Raji (cell line): ENCODE measurements around the gene CERS2.

ENCODE experiments used
- POLR2A ChIP-seq: IDR thresholded peaks from 2 replicates; pipeline ENCODE4 v1.6.1; 2011; ENCODE audit warnings: low read depth, low read length, control low read depth; ENCODE audit not compliant: insufficient read depth

Gene CERS2

DNA sequence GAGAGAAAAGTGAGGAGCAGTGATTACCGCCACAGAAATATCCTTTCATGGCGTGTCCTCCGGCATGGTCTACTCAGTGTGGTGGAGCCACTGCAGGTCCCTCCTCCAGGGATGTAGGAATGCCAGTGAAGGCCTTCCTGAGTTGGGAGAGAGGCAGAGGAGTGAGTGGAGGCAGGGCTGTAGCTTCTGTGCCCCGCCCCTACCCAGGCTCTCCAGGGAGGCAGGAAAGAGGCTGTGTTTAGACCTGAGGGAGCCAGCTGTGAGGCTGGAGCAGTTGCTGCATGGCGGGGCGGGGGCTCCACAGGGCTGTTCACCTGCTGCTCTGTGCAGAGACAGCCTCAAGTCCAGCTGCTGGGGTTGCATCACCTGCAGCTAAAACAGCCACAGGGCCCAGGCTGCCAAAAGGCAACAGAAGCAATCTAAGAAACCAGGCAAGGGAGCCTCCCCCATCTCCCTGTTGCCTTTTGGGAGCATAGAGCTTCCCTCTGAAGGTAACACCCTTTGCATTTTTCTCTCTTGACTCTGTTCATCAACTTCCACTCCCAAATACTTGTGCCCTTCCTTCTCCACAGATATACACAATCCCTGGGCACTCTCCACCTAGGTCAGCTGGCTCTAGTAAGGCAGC, 6.7 kb upstream of the CERS2 start:
- no peak for TF ChIP-seq POLR2A

DNA sequence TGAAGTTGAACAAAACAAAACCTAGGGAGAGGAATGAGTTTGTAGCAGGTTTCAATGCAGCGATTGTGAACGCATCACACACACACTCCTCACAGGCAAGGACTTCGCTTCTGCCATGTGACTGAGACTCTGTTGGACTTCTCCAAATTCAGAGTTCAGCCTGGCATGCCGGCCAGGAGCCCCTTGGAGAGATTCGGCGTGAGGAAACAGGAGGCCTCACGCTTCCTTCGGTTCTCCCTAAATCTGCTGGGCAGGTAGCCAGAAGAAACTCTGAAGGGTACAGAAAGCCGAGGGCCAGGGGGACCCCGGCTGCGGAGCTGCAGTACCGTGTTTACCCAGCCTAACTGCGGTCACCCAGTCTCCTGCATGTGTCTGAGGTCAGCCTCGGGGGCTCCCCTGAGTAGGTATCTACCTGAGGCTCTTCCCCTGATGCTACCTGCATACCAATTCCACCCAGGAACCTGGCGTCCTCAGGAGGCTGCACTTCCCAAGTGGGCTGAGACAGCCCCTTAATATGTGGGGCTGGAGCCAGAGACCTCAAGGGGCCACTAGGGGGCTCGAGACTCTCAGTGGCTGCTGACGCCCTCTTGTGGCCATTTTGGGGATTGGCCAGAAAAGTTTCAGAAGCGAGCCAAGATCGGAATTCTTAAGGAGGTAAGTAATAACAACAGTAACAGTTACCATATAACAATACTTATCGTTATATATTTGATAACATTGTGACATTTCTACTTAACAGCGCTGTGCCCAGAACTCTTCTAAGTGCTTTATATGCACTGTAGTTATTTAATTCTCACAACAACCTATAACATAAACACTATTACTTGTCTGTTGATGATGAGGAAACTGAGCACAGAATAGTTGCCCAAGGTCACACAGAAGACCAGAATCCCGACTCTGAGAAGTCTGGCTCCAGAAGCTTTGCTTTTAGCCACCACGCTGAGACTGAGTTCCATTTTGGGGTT, 4.7 kb upstream of the CERS2 start:
- TF ChIP-seq POLR2A = peak; percentile 41; the same call in 1 of the 2 replicates

DNA sequence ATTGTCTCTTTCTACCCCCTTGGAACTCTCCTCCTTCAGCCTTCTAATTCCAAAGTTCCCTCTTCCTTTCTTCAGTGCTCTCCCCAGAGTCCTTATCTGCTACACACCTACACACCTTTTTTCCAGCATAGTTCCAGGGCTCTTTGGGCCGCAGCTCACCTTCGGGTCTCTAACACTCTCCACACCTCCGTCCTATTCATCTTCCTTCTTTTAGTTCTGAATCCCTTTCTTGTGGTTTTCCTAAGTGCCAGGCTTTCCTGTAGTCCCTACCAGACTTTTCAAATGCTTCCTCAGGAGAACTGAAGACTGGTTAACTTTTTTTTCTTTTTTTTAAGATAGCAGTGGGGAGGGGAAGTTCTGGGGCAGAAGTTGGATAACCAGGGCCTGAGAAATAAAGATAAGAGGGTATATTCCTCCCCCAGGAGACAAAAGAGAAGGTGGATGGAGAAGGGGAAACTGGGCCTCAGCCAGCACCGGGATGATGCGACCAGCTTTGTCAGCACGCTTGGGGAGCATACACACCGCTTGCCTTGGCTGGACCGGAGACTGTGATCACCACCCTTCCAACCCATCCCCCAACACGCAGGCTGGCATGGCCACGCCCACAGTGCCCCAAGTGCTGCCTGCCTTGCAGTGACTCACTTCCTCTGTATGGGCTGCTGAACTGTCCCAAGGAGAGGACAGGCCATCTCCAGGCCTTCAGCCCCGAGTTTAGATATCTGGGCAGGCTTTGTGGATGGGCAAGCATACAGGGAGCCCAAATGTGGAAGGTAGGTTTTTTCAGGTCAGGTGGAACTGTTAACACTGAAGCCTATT, 2.5 kb upstream of the CERS2 start:
- peak; percentile 87 for TF ChIP-seq POLR2A

DNA sequence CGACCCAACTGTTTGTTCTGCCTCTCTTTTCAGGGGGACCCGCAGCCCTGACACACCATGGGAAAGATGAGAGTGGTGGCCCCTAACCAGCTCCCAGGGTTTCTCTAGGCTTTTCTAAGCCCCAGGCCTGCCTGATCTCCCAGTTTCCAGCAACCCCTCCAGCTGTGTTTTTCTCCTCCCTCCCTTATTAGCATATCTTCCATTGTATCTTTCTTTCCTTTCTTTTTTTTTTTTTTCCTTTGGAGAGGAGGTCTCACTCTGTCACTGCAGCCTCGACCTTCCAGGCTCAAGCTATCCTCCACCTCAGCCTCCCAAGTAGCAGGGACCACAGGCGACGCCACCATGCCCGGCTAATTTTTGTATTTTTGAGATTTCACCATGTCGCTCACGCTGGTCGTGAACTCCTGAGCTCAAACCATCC, 1.8 kb upstream of the CERS2 start:
- no peak for TF ChIP-seq POLR2A

DNA sequence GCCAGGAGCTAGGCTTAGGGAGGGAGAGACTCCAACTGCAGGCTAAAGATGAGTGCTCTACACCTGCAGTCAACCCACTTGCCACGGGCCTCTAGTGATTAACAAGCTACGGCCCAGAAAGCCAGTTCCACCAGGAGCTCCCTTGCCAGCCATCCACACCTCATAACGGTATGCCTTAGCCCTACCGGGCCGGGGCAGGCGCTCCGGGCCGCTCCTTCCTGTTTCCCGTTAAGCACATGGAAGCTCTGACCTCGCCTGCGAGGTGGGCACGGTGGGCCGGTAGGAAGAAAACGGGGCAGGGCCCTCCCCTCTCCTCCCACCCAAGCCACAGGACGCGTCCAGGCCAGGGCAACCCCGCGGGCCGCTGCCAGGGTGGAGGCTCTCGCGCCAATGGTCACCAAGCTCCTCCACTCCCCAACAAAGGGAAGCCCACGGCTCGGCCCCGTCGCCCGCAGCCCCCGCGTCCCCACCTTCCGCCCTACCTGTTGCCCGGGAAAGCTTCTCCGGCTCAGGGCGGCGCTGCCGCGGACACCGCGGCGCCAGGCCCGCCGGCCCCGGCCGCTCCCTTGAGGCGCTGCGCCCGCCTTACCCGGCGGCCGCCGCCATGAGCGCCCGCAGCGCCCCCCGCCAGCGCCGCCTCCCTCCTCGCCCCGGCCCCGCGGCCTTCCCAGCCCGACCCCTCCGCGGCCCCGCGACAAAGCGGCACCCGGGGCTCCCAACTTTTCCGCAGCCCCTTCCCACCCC, 627 bp downstream of the CERS2 start:
- TF ChIP-seq POLR2A = peak; percentile 49

DNA sequence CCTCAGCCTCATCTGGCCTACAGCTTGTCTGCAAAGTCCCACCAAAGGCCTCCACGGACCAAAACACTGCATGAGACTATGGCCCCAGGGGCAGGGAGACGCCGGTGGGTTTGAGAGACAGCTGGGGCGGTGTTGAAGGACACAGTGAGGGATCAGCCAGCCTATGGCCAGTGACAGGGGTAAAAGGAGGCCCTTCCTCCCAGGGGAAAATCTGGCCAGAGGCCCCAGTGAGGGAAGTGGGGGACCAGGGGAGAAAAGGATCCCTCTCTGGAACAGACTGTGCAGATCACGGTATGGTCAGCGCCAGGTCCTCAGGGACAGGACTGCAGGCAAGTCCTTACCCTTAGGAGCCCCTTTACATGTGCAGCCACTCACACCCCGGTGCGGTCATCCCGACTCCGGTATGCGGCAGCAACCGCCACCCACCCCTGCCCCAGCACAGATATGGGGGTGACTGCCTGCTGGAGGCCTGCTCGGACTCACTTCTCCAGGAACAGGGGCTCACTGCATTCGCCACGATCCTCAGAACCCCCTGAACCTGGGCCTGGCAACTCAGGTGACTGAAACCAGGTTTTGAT, 1.3 kb downstream of the CERS2 start:
- TF ChIP-seq POLR2A = no peak

DNA sequence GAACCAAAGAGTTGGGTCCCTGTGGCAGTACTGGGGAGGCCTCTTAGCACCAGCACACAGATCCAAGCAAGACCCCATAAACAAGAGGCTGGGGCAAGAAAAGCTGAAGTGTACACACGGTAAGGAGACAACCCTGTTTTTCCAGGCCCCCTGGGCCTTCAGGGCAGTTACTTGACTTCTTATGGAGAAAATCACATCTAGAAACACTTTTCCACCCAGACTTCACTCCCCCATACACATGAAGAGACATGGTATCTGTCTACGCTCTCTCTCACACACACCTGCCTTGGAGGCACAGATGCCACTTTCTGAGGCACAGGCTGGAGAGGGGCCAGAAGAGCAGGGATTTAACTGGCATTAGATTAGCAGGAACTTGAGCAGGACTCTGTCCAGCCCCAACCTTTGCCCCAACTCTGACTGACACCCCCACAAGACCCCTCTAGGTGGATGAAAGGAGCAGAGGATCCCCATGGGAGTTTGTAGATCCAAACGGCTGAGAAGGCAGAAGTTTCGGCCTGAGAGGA, 2.2 kb downstream of the CERS2 start:
- no peak for TF ChIP-seq POLR2A

DNA sequence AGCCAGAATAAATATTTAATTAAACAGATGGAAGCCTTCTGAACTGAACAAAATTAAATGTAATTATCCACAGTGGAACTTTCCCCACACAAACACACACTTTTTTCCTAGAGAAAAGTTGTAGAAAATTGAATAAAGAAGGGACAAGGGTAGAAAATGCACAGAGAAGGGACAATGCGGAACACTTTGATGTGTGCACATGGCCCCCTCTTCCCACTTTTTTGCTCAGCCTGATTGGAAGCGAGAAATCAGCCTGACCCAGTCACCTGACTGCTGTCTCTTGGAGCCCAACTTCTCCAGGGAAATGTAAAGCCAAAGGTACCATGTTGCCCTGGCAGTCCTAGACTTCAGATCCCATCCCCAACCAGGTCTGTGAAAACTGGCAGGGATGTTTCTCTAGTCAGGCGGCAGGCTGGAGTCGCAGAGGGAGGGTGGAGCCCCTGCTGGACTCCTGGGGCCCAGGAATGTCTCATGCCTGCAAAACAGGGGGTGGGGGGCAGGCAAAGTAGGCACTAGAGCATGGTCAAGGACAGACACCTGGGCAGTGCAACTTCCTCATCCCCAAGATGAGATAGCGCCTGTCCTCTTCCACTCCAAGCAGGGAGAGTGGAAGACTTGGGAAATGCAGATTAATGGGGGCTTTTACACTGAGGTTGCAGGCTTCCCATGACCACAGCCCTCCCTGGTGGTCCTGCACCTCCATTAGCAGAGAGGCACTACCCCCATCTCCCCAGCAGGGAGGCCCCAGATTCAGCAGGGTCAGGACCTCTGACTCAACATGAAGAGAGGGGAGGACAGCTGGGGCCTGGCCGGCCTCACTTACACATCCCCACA, 2.8 kb downstream of the CERS2 start:
- TF ChIP-seq POLR2A = no peak

DNA sequence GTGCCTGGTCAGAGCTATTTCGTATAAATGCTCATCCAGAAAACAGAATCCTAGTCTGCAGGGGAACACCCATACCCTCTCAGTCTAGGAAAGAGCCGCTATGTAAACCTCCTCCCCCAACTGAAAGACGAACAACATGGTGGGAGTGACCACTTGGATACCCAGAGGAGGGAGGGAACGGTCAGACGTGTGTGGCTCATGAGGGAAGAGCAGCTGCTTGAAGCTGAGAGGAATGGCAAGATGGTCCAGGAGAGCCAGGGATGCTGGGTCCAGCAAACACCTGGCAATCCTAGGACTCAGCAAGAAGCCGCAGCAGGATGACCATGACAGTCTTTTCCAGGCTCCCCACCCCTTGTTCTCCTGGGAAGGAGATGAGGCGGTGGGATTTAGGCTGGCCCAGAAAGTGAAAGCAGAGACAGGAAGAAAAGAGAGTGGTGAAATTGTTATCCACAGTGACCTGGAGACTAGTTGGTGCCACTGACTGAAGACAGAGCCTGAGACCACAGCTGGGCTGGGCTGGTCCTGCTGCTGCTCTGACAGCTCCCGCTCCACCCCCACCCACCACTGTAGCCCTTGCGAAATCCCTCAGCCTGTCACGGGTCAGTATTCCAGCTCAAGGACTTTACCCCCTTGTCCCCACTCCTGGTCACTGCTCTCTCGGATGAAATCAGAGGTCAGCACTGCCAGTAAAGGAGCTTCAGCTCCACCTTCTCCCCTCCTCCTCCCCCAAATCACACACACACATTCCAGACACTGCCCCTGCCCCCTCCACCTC, 3.6 kb downstream of the CERS2 start:
- no peak for TF ChIP-seq POLR2A

DNA sequence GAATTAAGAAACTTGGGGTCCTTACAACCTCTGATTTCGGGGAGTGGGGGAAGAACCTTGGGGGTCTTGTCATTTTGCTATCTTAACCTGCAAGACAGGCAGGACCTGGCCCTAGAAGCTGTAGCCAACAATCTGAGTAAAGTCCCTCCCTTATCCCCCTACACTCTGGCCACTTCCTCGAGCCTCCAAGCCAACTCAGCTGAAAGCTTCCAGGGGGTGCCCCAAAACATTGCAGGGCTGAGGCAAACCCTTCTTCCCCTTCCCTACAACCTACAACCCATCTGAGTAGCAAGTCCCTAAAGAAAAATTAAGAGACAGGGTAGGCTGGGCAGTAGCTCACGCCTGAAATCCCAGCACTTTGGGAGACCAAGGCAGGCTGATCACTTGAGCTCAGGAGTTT, 5.0 kb downstream of the CERS2 start:
- TF ChIP-seq POLR2A = no peak

DNA sequence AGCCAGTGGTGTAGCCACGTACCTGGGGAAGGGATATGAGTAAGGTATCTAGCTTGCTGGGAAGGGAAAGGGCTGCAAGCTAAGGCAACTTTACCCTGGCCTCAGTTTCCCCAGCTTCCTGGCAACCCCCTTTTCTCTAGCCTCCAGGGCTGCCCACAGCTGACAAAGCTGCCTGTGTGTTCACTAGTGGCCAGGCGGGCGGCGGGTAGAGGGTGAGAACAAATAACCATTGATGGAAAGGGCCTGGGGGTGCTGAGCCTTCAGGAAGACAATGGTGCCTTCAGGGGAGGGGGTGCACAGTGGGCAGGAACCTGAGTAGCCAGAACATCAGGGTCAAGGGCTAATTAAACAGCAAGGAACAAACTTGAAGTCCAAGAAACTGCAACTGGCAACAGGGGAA, 6.1 kb downstream of the CERS2 start:
- TF ChIP-seq POLR2A = no peak

DNA sequence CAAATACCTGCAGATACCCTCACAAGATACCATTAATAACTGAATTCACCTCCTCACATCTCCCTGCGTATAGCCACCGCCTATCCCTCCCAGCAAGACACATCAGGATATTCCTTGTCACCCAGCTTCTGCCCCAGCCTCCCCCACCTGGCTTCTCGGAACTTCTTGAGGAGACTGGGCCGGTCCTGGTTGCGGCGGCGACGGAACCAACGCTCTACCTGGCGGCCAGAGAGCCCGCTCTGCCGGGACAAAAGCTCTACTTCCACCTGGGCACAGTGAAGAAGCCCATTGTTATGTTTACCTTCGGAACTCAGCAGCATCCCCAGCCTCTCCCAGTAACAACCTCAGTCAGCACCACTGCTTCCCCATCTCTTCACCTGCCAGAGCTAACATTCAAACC, 6.7 kb downstream of the CERS2 start:
- TF ChIP-seq POLR2A = no peak

DNA sequence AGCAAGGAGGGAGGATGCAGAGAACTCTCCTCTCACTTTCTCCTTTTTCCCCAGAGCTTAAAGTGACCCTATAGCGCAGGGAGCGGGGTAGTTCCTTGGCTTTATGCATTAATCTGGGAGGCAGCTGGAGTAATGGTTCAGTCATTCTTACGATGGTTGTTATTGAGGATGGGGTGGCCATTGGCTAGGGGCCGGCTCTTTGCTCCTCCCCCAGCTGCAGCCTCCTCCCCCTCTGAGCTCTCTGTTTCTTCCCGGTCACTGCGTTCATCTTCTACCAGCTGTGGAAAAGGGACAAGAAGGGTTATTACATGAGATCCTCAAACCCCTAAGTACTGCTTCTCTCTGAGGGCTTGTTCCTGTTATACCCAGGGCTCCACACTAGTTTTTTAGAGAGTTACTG, 8.6 kb downstream of the CERS2 start:
- TF ChIP-seq POLR2A = no peak
